NT2/D1 (cell line): Measurements from ENCODE around the gene DNAJB6.

Source experiments
- SUZ12 ChIP-seq: IDR thresholded peaks from 2 replicates; pipeline ENCODE4 v1.6.1; 2011; ENCODE audit not compliant: insufficient read length, insufficient read depth; ENCODE audit errors: extremely low read depth
- YY1 ChIP-seq: IDR thresholded peaks from 2 replicates; pipeline ENCODE4 v1.6.1; 2011; ENCODE audit not compliant: insufficient read length, insufficient read depth
- ZNF274 ChIP-seq: IDR thresholded peaks from 2 replicates; pipeline ENCODE4 v1.6.1; 2011; ENCODE audit warnings: mild to moderate bottlenecking, low read depth, low read length

- no peak for TF ChIP-seq YY1
- no peak for TF ChIP-seq ZNF274
- TF ChIP-seq SUZ12, result no peak
These were observed 817 bp upstream of the DNAJB6 start for GRCh38 chr7:157335991-157336382.
